Measurements from ENCODE around the gene MYH7.

Gene MYH7

DNA sequence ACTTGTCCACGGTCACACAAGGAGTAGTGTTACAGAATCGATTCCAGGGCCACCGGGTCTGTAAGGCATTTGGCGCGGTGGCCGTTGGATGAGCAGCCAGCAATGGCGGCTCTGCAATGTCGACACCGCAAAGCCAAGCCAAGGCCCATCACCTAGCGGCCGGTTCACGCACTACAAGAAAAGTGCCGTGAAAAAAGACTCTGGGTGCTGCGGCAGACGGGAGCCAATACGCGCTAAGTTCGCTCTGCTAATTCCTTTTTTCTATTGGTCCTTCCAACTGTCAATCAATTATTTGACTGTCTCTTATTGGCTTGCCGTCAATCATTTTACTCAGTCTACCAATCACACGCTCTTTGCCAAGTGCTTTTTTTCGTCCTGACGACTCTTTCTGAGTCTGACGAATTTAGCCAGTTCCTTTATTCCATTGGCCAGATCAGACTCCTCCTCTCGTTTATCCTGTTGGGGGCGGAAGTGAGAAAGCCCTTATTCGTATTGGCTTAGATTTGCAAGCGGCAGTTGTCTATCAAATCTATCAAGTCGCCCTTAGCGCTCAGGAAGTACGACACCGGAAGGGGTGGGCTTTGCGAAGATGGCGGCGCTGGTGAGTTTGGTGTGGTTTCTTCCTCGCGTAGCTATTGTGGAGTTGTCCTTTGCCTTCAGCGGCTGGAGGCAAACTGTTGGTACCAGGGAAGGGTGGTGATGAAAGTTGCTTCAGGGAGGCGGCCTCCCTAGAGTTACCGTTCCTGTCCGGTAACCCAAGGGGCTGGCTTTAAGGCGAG, 33.9 kb upstream of the MYH7 start, which contains the start of gene NGDN (continued):
- TF ChIP-seq ZNF670 (tag by site-specific recombination; IDR thresholded peaks at IDR 0.05; ENCODE audit: low read depth) (no peak), ZNF184 (tag by site-specific recombination; IDR thresholded peaks at IDR 0.05) (no peak), ZNF174 (tag by site-specific recombination; IDR thresholded peaks at IDR 0.05) (no peak), EGR2 (tag by site-specific recombination; IDR thresholded peaks at IDR 0.05; ENCODE audit: low read depth) (no peak), ZNF777 (tag by site-specific recombination; IDR thresholded peaks at IDR 0.05; ENCODE audit: borderline replicate concordance) (no peak), ZNF785 (tag by site-specific recombination; IDR thresholded peaks at IDR 0.05) (no peak), ZNF560 (tag by site-specific recombination; IDR thresholded peaks at IDR 0.05; ENCODE audit: borderline replicate concordance) (no peak), SCRT2 (tag by site-specific recombination; IDR thresholded peaks at IDR 0.05) (no peak), YY1 (tag by site-specific recombination; IDR thresholded peaks at IDR 0.05) (peak; percentile 94), ZNF155 (tag by site-specific recombination; IDR thresholded peaks at IDR 0.05) (no peak), SETDB1 (IDR thresholded peaks at IDR 0.05; ENCODE audit: insufficient read length, low read length) (peak; percentile 37), ZNF354C (tag by site-specific recombination; IDR thresholded peaks at IDR 0.05; ENCODE audit: borderline replicate concordance, low read depth) (no peak), ZNF23 (tag by site-specific recombination; IDR thresholded peaks at IDR 0.05; ENCODE audit: borderline replicate concordance) (no peak), TRIM28 (IDR thresholded peaks at IDR 0.05; ENCODE audit: borderline replicate concordance, low read length) (peak; percentile 85), ZNF791 (tag by site-specific recombination; IDR thresholded peaks at IDR 0.05) (no peak), ZNF132 (tag by site-specific recombination; IDR thresholded peaks at IDR 0.05; ENCODE audit: borderline replicate concordance) (no peak), OSR2 (tag by site-specific recombination; IDR thresholded peaks at IDR 0.05) (no peak), ZNF843 (tag by site-specific recombination; IDR thresholded peaks at IDR 0.05) (no peak), ZNF626 (tag by site-specific recombination; IDR thresholded peaks at IDR 0.05) (no peak), TCF7L2 (IDR thresholded peaks at IDR 0.05; ENCODE audit: borderline replicate concordance, low read depth, low read length) (no peak), SALL2 (tag by site-specific recombination; IDR thresholded peaks at IDR 0.05; ENCODE audit: borderline replicate concordance) (no peak), YY2 (tag by site-specific recombination; IDR thresholded peaks at IDR 0.05) (peak; percentile 92), ZNF776 (tag by site-specific recombination; IDR thresholded peaks at IDR 0.05; ENCODE audit: borderline replicate concordance) (no peak), ZNF341 (tag by site-specific recombination; IDR thresholded peaks at IDR 0.05; ENCODE audit: low read depth) (no peak)
- TF ChIP-seq, protein P1, sequence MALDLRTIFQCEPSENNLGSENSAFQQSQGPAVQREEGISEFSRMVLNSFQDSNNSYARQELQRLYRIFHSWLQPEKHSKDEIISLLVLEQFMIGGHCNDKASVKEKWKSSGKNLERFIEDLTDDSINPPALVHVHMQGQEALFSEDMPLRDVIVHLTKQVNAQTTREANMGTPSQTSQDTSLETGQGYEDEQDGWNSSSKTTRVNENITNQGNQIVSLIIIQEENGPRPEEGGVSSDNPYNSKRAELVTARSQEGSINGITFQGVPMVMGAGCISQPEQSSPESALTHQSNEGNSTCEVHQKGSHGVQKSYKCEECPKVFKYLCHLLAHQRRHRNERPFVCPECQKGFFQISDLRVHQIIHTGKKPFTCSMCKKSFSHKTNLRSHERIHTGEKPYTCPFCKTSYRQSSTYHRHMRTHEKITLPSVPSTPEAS (tag by site-specific recombination; IDR thresholded peaks at IDR 0.05), result no peak
- TF ChIP-seq, protein P2, sequence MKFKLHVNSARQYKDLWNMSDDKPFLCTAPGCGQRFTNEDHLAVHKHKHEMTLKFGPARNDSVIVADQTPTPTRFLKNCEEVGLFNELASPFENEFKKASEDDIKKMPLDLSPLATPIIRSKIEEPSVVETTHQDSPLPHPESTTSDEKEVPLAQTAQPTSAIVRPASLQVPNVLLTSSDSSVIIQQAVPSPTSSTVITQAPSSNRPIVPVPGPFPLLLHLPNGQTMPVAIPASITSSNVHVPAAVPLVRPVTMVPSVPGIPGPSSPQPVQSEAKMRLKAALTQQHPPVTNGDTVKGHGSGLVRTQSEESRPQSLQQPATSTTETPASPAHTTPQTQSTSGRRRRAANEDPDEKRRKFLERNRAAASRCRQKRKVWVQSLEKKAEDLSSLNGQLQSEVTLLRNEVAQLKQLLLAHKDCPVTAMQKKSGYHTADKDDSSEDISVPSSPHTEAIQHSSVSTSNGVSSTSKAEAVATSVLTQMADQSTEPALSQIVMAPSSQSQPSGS (tag by site-specific recombination; IDR thresholded peaks at IDR 0.05; ENCODE audit: low read depth), result no peak
- TF ChIP-seq, protein P3, sequence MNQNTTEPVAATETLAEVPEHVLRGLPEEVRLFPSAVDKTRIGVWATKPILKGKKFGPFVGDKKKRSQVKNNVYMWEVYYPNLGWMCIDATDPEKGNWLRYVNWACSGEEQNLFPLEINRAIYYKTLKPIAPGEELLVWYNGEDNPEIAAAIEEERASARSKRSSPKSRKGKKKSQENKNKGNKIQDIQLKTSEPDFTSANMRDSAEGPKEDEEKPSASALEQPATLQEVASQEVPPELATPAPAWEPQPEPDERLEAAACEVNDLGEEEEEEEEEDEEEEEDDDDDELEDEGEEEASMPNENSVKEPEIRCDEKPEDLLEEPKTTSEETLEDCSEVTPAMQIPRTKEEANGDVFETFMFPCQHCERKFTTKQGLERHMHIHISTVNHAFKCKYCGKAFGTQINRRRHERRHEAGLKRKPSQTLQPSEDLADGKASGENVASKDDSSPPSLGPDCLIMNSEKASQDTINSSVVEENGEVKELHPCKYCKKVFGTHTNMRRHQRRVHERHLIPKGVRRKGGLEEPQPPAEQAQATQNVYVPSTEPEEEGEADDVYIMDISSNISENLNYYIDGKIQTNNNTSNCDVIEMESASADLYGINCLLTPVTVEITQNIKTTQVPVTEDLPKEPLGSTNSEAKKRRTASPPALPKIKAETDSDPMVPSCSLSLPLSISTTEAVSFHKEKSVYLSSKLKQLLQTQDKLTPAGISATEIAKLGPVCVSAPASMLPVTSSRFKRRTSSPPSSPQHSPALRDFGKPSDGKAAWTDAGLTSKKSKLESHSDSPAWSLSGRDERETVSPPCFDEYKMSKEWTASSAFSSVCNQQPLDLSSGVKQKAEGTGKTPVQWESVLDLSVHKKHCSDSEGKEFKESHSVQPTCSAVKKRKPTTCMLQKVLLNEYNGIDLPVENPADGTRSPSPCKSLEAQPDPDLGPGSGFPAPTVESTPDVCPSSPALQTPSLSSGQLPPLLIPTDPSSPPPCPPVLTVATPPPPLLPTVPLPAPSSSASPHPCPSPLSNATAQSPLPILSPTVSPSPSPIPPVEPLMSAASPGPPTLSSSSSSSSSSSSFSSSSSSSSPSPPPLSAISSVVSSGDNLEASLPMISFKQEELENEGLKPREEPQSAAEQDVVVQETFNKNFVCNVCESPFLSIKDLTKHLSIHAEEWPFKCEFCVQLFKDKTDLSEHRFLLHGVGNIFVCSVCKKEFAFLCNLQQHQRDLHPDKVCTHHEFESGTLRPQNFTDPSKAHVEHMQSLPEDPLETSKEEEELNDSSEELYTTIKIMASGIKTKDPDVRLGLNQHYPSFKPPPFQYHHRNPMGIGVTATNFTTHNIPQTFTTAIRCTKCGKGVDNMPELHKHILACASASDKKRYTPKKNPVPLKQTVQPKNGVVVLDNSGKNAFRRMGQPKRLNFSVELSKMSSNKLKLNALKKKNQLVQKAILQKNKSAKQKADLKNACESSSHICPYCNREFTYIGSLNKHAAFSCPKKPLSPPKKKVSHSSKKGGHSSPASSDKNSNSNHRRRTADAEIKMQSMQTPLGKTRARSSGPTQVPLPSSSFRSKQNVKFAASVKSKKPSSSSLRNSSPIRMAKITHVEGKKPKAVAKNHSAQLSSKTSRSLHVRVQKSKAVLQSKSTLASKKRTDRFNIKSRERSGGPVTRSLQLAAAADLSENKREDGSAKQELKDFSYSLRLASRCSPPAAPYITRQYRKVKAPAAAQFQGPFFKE (tag by site-specific recombination; IDR thresholded peaks at IDR 0.05; ENCODE audit: borderline replicate concordance), result no peak
- TF ChIP-seq, protein P4, sequence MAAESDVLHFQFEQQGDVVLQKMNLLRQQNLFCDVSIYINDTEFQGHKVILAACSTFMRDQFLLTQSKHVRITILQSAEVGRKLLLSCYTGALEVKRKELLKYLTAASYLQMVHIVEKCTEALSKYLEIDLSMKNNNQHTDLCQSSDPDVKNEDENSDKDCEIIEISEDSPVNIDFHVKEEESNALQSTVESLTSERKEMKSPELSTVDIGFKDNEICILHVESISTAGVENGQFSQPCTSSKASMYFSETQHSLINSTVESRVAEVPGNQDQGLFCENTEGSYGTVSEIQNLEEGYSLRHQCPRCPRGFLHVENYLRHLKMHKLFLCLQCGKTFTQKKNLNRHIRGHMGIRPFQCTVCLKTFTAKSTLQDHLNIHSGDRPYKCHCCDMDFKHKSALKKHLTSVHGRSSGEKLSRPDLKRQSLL (tag by site-specific recombination; IDR thresholded peaks at IDR 0.05), result no peak
- TF ChIP-seq, protein P5, sequence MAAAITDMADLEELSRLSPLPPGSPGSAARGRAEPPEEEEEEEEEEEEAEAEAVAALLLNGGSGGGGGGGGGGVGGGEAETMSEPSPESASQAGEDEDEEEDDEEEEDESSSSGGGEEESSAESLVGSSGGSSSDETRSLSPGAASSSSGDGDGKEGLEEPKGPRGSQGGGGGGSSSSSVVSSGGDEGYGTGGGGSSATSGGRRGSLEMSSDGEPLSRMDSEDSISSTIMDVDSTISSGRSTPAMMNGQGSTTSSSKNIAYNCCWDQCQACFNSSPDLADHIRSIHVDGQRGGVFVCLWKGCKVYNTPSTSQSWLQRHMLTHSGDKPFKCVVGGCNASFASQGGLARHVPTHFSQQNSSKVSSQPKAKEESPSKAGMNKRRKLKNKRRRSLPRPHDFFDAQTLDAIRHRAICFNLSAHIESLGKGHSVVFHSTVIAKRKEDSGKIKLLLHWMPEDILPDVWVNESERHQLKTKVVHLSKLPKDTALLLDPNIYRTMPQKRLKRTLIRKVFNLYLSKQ (tag by site-specific recombination; IDR thresholded peaks at IDR 0.05; ENCODE audit: borderline replicate concordance), result no peak

Measured in HEK293 (cell line).